GM12872 (cell line): ENCODE results near the gene TMPRSS13.

Experiments used
- TF ChIP-seq, protein P1 (sequence below): IDR thresholded peaks from 3 replicates; pipeline ENCODE4 v1.5.1; 2011; ENCODE audit warnings: low read depth, mild to moderate bottlenecking, low read length, moderate library complexity; ENCODE audit not compliant: insufficient read depth

The TMPRSS13 gene

DNA sequence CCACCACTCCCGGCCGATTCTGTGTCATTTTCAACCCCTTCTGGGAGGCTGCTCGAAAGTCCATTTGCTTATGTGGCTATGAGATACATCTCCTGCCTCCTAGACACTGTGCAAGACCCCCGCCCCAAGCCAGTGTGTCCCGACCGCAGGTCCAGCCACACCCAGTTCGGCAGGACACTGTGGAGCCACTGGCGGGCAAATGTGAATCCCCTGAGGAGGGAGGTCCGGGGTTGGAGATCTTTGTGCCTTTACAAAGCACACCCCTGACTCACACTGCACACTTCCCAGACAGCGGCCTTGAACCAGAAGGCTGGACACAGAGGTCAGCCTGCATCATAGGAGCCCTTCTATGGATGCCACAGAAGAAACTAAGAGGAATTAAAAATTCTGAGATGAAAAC is 70.1 kb downstream of the TMPRSS13 start:
- TF ChIP-seq, protein P1, sequence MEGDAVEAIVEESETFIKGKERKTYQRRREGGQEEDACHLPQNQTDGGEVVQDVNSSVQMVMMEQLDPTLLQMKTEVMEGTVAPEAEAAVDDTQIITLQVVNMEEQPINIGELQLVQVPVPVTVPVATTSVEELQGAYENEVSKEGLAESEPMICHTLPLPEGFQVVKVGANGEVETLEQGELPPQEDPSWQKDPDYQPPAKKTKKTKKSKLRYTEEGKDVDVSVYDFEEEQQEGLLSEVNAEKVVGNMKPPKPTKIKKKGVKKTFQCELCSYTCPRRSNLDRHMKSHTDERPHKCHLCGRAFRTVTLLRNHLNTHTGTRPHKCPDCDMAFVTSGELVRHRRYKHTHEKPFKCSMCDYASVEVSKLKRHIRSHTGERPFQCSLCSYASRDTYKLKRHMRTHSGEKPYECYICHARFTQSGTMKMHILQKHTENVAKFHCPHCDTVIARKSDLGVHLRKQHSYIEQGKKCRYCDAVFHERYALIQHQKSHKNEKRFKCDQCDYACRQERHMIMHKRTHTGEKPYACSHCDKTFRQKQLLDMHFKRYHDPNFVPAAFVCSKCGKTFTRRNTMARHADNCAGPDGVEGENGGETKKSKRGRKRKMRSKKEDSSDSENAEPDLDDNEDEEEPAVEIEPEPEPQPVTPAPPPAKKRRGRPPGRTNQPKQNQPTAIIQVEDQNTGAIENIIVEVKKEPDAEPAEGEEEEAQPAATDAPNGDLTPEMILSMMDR, result no peak

DNA sequence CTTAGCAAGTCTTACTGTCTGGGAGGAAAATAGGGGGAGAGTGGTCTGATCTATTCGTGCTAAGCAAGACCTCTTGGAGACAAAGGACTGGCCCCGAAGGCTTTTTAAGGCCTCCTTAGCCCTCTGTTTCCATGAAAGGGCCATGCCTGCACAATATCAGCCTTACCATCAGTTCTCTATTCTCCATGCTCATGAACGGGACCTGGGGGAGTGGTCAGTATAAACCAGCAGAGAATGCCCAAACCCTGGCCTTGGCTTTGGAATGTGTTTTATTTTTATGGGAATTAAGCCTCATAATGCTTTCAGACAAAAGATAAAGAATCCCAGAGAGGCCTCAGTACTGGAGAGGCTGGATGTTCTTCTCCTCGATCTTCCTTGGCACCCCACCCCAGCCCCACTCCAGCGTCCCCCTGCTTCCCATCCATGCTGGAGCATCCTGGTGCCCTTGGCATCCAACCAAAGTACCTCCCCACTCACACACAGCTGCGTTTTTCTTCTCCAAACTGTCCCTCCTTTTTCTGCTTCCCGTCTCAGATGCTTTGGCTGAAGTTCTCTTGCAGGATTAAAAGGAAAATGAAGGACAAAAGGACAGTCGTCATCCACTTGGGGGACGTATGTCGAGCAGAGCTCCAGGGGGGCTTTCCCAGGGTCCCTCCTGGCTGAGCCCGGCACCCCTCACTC is 71.3 kb downstream of the TMPRSS13 start:
- TF ChIP-seq, protein P1, result no peak

DNA sequence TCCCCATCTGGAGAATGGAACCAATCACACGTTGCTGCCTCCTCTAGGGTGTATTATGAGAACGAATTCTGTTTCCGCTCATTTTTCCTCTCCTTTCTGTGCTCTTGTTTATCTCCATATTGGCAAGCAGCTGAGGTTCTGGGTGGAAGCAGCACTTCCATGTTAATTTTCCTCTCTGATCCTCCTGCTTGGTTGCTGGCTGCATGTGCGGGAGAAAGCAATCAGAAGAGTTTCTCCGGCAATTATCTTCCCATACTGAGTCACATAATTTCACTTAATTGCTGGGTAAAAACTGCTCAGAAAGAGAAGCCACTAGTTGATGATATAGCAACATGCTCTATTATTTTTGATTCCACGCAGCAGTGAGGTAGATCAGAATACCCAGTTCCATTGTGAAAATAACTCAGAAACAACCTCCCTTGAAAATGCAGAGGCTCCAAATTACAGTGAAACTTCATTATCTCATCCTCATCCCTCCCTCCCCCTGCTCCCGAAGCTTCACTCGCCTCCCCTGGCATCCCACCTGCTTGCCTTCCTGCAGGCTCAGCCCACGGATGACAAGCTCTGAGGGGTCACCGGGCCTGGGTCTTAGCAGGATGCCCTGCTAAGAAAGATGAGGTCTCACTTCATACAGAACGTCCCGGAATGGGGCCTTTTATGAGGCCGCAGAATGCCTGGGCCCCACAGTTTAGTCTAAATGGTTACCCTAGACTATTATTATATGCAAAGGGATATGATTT is 73.1 kb downstream of the TMPRSS13 start:
- TF ChIP-seq, protein P1, result no peak

DNA sequence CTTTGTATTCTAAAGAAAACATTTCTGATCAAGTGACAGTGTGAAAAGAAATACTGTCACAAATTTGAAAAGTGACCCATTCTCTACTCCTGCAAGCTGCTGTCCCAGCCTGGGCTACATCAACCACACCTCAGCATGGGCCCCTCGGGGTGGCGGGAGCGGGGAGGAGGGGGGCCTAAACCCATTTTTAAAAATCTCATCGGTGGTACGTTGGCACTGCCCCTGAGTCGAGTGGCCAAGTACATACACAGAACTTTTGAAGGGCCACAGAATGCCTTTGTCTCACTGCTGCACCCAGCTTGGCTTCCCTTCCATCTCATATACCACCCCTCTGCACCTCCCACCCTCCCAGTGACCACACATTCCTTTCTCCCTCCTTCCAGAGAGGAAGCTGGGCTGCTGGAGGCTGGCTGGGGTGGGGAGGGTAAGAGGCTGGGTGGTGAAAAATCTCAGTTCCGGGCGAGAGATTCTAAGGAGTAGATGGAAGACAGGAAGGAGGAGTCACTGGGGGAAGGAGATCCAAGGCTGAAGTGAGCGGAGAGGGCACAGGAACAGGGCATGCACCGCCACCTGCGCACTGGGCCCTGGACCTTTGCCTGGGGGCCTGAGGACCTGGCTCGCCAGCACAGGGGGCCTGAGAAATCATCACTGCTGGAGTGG is 73.9 kb downstream of the TMPRSS13 start:
- TF ChIP-seq, protein P1, result no peak

DNA sequence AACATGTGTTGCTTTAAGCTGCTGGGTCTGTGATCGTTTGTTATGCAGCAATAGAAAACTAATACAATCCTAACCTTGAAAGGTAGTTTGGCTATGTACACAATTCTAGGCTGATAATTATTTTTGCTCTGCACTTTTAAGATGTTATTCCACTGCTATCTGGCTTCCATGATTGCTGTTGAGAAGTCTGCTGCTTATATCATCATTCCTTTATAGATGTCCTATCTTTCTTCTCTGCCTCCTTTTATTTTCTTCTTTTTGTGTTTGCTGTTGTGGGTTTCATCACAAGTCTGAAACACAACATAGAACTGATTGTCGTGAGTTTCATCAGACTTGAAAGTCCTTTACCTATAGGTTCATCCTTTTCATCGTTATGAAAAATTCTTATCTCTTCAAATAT is 76.9 kb downstream of the TMPRSS13 start:
- TF ChIP-seq, protein P1, result no peak

DNA sequence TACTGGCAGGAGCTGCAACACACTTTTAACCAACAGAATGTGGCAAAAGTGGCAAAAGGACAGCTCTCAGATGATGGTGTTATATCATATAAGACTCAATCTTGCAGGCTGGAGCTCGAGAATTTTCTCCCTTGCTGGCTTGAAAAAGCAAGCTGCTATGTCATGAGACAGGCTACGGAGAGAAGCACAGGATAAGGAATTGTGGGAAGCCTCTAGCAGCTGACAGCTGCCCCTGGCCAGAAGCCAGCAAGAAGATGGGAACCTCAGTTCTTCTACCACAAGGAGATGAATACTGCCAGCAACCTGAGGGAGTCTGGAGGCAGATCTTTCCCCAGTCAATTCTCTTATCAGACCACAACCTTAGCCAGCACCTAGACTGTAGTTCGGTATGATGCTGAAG is 77.3 kb downstream of the TMPRSS13 start:
- TF ChIP-seq, protein P1, result no peak

DNA sequence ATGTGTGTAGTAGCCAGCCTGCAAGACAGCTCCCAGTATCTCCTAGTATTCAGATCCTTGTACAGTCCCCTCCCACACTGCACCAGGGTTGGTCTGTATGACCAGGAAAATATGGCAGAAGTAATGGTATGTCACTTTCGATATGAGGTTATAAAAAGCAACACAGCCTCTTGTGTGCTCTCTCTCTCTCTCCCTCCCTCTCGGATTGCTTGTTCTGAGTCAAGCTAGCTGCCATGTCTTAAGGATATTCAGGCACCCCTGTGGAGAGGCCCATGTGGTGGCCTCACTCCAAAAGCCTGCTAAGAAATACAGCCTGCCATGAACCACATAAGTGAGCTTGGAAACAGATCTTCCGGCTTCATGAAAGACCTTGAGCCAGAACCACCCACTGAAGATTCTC is 78.1 kb downstream of the TMPRSS13 start:
- TF ChIP-seq, protein P1, result no peak
